SJCRH30 (cell line): ENCODE data around the gene VCL. TPM values are rescaled to one million over a fixed set of nuclear protein-coding genes. Genes with fewer than 3 reads are reported as not detected.
A peak's percentile ranks its signal among the peaks of the same experiment; 100 is the strongest.
"Not testable (repeated sequence)": the region's sequence is repeated elsewhere in the genome, so short reads cannot be mapped to it uniquely, and the experiment has no call there.

ENCODE experiments used
- DNase-seq, 2 experiments: peaks; one replicate each; pipeline ENCODE4 v3.0.0-alpha.2; 2015 to 2020
- H3K27ac ChIP-seq: fragments of 250-450 bp; sonication (Bioruptor Pico); 2 replicates; pipeline ENCODE4 v1.5.1; 2020; ENCODE audit warnings: mild to moderate bottlenecking, moderate library complexity
- H3K27me3 ChIP-seq: fragments of 250-450 bp; sonication (Bioruptor Pico); 2 replicates; pipeline ENCODE4 v1.5.1; 2020; ENCODE audit warnings: mild to moderate bottlenecking, moderate library complexity
- H3K36me3 ChIP-seq: fragments of 250-450 bp; sonication (Bioruptor Pico); 2 replicates; pipeline ENCODE4 v1.5.1; 2020; ENCODE audit warnings: mild to moderate bottlenecking, moderate library complexity
- H3K4me1 ChIP-seq: fragments of 250-450 bp; sonication (Bioruptor Pico); 2 replicates; pipeline ENCODE4 v1.5.1; 2020; ENCODE audit warnings: mild to moderate bottlenecking, moderate library complexity
- H3K4me3 ChIP-seq: fragments of 250-450 bp; sonication (Bioruptor Pico); 2 replicates; pipeline ENCODE4 v1.5.1; 2020; ENCODE audit warnings: mild to moderate bottlenecking, moderate library complexity
- H3K9me3 ChIP-seq: fragments of 250-450 bp; sonication (Bioruptor Pico); replicated peaks from 2 replicates; pipeline ENCODE4 v1.5.1; 2020; ENCODE audit warnings: mild to moderate bottlenecking, moderate library complexity
- total RNA-seq: library from RNA; depleted of rRNA; stranded (reverse); fragments of >200 nt; shearing (Covaris generic); gene quantifications from 2 replicates; pipeline ENCODE4 v1.2.3, GENCODE V29; 2014; rRNA removed

VCL gene
- 45.5 and 48.1 TPM in 2 replicates for total RNA-seq

- Histone ChIP-seq H3K4me1 (0 out of 2 replicates have a peak, but pooled peaks cover 2% of the 10 kb centered on the region), H3K27ac (peak within 1 kb of the TSS; percentile 34), H3K27me3 (no peaks in the 10 kb centered on the region), H3K4me3 (peak within 1 kb of the TSS; percentile 86), H3K36me3 (no peaks in the 10 kb centered on the region), H3K9me3 (no peaks in the 10 kb centered on the region)
- peak; percentile 99 to 100 for DNase-seq
Measured at GRCh38 chr10:73997787-73998622, at the start of gene VCL. VCL (plus strand) TSS chr10:73998116; CDS start chr10:73998208, 92 bp downstream.

- Histone ChIP-seq H3K4me1 (no peaks in the 10 kb centered on the region), H3K27ac (no peak overlapping the region), H3K4me3 (no peak overlapping the region), H3K27me3 (no peaks in the 10 kb centered on the region), H3K36me3 (no peaks in the 10 kb centered on the region), H3K9me3 (no peaks in the 10 kb centered on the region)
- DNase-seq, result no peak
Measured at GRCh38 chr10:73948947-73949633, 48.8 kb upstream of the VCL start.

- Histone ChIP-seq H3K4me1 (no peaks in the 10 kb centered on the region), H3K4me3 (no peak overlapping the region), H3K36me3 (no peaks in the 10 kb centered on the region), H3K27me3 (no peaks in the 10 kb centered on the region), H3K9me3 (no peaks in the 10 kb centered on the region), H3K27ac (no peak overlapping the region)
- DNase-seq, result peak; percentile 47 to 56
Measured at GRCh38 chr10:73950155-73950948, 47.6 kb upstream of the VCL start.

GRCh38 chr10:73953665-73954064 is 44.3 kb upstream of the VCL start:
- H3K27ac ChIP-seq, result no peak overlapping the region
- H3K4me3 ChIP-seq, result no peak overlapping the region
- H3K27me3 ChIP-seq, result no peaks in the 10 kb centered on the region
- peaks cover 13% of the 10 kb centered on the region for H3K4me1 ChIP-seq
- DNase-seq, result peak in 1 of 2 experiments; percentile 36
- H3K9me3 ChIP-seq, result no peaks in the 10 kb centered on the region
- no peaks in the 10 kb centered on the region for H3K36me3 ChIP-seq

GRCh38 chr10:73954737-73955136 is 43.2 kb upstream of the VCL start:
- no peaks in the 10 kb centered on the region for H3K36me3 ChIP-seq

GRCh38 chr10:73955719-73956118 is 42.2 kb upstream of the VCL start:
- Histone ChIP-seq H3K27me3 (no peaks in the 10 kb centered on the region), H3K4me1 (peaks cover 13% of the 10 kb centered on the region), H3K36me3 (no peaks in the 10 kb centered on the region), H3K9me3 (no peaks in the 10 kb centered on the region), H3K4me3 (no peak overlapping the region), H3K27ac (no peak overlapping the region; the same call in 1 of the 2 replicates)
- no peak for DNase-seq

More at GRCh38 chr10:73954737-73955136, 43.2 kb upstream of the VCL start:
- Histone ChIP-seq H3K4me3 (no peak overlapping the region), H3K27ac (no peak overlapping the region), H3K4me1 (peaks cover 13% of the 10 kb centered on the region), H3K27me3 (no peaks in the 10 kb centered on the region), H3K9me3 (no peaks in the 10 kb centered on the region)
- DNase-seq, result no peak

- Histone ChIP-seq H3K27ac (peak overlapping the region; percentile 54), H3K36me3 (no peaks in the 10 kb centered on the region), H3K9me3 (no peaks in the 10 kb centered on the region), H3K27me3 (no peaks in the 10 kb centered on the region), H3K4me3 (peak overlapping the region; percentile 18), H3K4me1 (peaks cover 13% of the 10 kb centered on the region)
- peak; percentile 72 to 86 for DNase-seq
Measured at GRCh38 chr10:73956476-73957359, 41.2 kb upstream of the VCL start.

GRCh38 chr10:73959484-73960243 is 38.3 kb upstream of the VCL start:
- no peak overlapping the region for H3K4me3 ChIP-seq
- no peaks in the 10 kb centered on the region for H3K9me3 ChIP-seq
- H3K4me1 ChIP-seq, result peaks cover 13% of the 10 kb centered on the region
- DNase-seq, result no peak
- H3K36me3 ChIP-seq, result no peaks in the 10 kb centered on the region
- H3K27ac ChIP-seq, result no peak overlapping the region
- H3K27me3 ChIP-seq, result no peaks in the 10 kb centered on the region

- H3K36me3 ChIP-seq, result no peaks in the 10 kb centered on the region
- no peak overlapping the region for H3K4me3 ChIP-seq
- peaks cover 14% of the 10 kb centered on the region for H3K4me1 ChIP-seq
- no peaks in the 10 kb centered on the region for H3K27me3 ChIP-seq
- DNase-seq, result no peak
- no peak overlapping the region for H3K27ac ChIP-seq
- no peaks in the 10 kb centered on the region for H3K9me3 ChIP-seq
Measured at GRCh38 chr10:73962386-73962785, 35.5 kb upstream of the VCL start.

GRCh38 chr10:73963533-73963932 is 34.4 kb upstream of the VCL start:
- not testable (repeated sequence) for H3K27me3 ChIP-seq, H3K36me3 ChIP-seq, DNase-seq, H3K27ac ChIP-seq, H3K9me3 ChIP-seq, H3K4me3 ChIP-seq
- peaks cover 25% of the 10 kb centered on the region for H3K4me1 ChIP-seq

- DNase-seq, result no peak
- Histone ChIP-seq H3K4me3 (no peak overlapping the region), H3K27ac (no peak overlapping the region), H3K4me1 (peaks cover 27% of the 10 kb centered on the region), H3K9me3 (no peaks in the 10 kb centered on the region), H3K27me3 (no peaks in the 10 kb centered on the region), H3K36me3 (no peaks in the 10 kb centered on the region)
Measured at GRCh38 chr10:73964743-73965142, 33.2 kb upstream of the VCL start.

GRCh38 chr10:73965267-73965889 is 32.5 kb upstream of the VCL start:
- not testable (repeated sequence) for H3K4me3 ChIP-seq, H3K27me3 ChIP-seq, H3K9me3 ChIP-seq, H3K36me3 ChIP-seq, DNase-seq
- Histone ChIP-seq H3K4me1 (peaks cover 27% of the 10 kb centered on the region), H3K27ac (peak overlapping the region; percentile 71)
